Vagina (tissue), 2 donors: Measurements from ENCODE around the gene SLC39A1. TPM values are rescaled to one million over a fixed set of nuclear protein-coding genes. Genes with fewer than 3 reads are reported as not detected.

Experiments
- DNase-seq, 2 donors: peaks; one replicate each; pipeline ENCODE4 v3.0.0-alpha.2; 2017; ENCODE audit errors: extremely low spot score in 2 of 2
- H3K27ac ChIP-seq: fragments of 200-600 bp; sonication (generic); one replicate; pipeline ENCODE4 v1.5.1; 2019
- H3K27me3 ChIP-seq: fragments of 200-600 bp; sonication (generic); one replicate; pipeline ENCODE4 v1.5.1; 2019
- H3K36me3 ChIP-seq, 2 donors: fragments of 200-600 bp; sonication (generic); one replicate each; pipeline ENCODE4 v1.5.1; 2017 to 2019
- H3K4me1 ChIP-seq: fragments of 200-600 bp; sonication (generic); one replicate; pipeline ENCODE4 v1.5.1; 2019
- H3K4me3 ChIP-seq, 2 donors: fragments of 200-600 bp; sonication (generic); 1 replicate in 1 of 2; 2 replicates in 1 of 2; pipeline ENCODE4 v1.5.1; 2016 to 2019
- H3K9me3 ChIP-seq: fragments of 200-600 bp; sonication (generic); one replicate; pipeline ENCODE4 v1.5.1; 2019
- POLR2A ChIP-seq, 2 donors: fragments of 450-650 bp; IDR thresholded peaks; one replicate each; pipeline ENCODE4 v1.6.1; 2017; ENCODE audit warnings: antibody characterized with exemption in 2 of 2, mild to moderate bottlenecking in 2 of 2, moderate library complexity in 2 of 2
- POLR2AphosphoS5 ChIP-seq, 2 donors: sonication (generic); formaldehyde crosslinking; IDR thresholded peaks; one replicate each; pipeline ENCODE4 v1.9.0; 2017; ENCODE audit warnings: antibody characterized with exemption in 2 of 2, mild to moderate bottlenecking in 2 of 2, low read depth in 1 of 2; ENCODE audit not compliant: insufficient read depth in 1 of 2
- intact Hi-C: fragments of 100-400 bp; cut with DNase I; formaldehyde crosslinking; loops from one replicate; pipeline ENCODE4 v1.15.1; 2023
- total RNA-seq: library from RNA; depleted of rRNA; stranded (reverse); fragments of >200 nt; gene quantifications from one replicate; pipeline ENCODE4 v1.2.3, GENCODE V29; 2016
- TF ChIP-seq, protein P1 (sequence below), 3 experiments: fragments of 450-650 bp in 2 of 3; fragments of 200-600 bp in 1 of 3; sonication (generic) in 1 of 3; IDR thresholded peaks; one replicate each; pipeline ENCODE4 v1.5.1; 2017 to 2019; ENCODE audit warnings: antibody characterized with exemption in 3 of 3, mild to moderate bottlenecking in 2 of 3, moderate library complexity in 2 of 3

SLC39A1 gene
- total RNA-seq, 1 donor from 2014 or later: 77.8 TPM

DNA sequence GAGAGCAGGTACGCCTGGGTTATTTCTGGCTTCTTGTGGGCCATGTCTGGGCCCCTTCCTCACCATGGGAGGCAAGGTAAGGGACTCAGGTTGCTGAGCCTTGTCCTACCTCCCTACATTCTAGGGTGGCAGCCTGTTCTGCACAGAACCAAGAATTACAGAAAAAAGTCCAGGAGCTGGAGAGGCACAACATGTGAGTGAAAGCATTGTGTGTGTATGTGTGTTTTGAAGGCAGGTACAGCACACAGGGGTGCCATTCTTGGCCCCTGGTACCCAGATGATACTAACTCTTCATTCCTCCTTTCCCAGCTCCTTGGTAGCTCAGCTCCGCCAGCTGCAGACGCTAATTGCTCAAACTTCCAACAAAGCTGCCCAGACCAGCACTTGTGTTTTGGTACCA, 9.7 kb upstream of the SLC39A1 start:
- intact Hi-C loops: no loop called here
- Histone ChIP-seq H3K9me3 (no peaks in the 10 kb centered on the region), H3K27me3 (no peaks in the 10 kb centered on the region), H3K27ac (no peak overlapping the region), H3K4me3 (no peak overlapping the region), H3K4me1 (peaks cover 30% of the 10 kb centered on the region), H3K36me3 (peaks cover 0 to 28% of the 10 kb centered on the region in 2 donors)
- DNase-seq: no peak
- TF ChIP-seq POLR2A (IDR thresholded peaks at IDR 0.05) (no peak), POLR2AphosphoS5 (IDR thresholded peaks at IDR 0.05; ENCODE audit: insufficient read depth in 1 of 2, low read depth in 1 of 2) (no peak)

DNA sequence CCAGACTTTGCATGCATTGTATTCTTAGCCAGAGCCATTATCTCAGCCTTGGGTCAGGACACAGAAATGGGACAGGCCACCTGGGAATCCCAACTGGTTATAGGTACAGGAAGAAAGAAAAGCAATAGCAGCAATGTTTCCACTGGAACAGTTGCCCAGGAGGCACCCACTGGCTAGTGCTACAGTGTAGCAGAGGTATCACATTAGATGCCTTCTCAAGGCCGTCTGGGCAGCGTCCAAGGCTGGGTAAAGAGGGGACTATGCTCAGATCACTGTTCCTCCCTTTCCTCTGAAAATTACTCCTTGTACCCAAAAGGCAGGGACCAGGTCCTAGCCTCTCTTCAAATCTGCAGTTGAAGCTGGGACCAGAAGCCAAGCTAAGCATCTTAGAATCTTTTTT, 7.0 kb upstream of the SLC39A1 start:
- intact Hi-C loops: no loop called here
- TF ChIP-seq, protein P1, sequence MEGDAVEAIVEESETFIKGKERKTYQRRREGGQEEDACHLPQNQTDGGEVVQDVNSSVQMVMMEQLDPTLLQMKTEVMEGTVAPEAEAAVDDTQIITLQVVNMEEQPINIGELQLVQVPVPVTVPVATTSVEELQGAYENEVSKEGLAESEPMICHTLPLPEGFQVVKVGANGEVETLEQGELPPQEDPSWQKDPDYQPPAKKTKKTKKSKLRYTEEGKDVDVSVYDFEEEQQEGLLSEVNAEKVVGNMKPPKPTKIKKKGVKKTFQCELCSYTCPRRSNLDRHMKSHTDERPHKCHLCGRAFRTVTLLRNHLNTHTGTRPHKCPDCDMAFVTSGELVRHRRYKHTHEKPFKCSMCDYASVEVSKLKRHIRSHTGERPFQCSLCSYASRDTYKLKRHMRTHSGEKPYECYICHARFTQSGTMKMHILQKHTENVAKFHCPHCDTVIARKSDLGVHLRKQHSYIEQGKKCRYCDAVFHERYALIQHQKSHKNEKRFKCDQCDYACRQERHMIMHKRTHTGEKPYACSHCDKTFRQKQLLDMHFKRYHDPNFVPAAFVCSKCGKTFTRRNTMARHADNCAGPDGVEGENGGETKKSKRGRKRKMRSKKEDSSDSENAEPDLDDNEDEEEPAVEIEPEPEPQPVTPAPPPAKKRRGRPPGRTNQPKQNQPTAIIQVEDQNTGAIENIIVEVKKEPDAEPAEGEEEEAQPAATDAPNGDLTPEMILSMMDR (IDR thresholded peaks at IDR 0.05): no peak
- no peak for TF ChIP-seq POLR2AphosphoS5 (IDR thresholded peaks at IDR 0.05; ENCODE audit: insufficient read depth in 1 of 2, low read depth in 1 of 2)
- TF ChIP-seq POLR2A (IDR thresholded peaks at IDR 0.05): no peak

DNA sequence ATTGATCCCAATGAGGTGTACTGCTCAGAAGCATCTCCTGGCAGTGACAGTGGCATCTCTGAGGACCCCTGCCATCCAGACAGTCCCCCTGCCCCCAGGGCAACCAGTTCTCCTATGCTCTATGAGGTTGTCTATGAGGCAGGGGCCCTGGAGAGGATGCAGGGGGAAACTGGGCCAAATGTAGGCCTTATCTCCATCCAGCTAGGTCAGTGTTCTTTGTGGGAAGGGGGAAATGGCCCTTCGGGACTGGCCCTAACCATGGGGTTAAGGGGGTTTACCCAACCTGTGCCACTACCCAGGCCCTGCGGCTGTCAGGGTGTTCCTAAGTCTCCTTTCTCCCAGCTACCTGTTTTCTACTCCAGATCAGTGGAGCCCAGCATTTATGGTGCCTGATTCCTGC, 5.6 kb upstream of the SLC39A1 start:
- no peak for DNase-seq
- H3K27ac ChIP-seq: no peak overlapping the region
- no peak overlapping the region for H3K4me3 ChIP-seq
- H3K9me3 ChIP-seq: no peaks in the 10 kb centered on the region
- peaks cover 0 to 4% of the 10 kb centered on the region in 2 donors for H3K36me3 ChIP-seq
- intact Hi-C loops: no loop called here
- no peaks in the 10 kb centered on the region for H3K27me3 ChIP-seq
- H3K4me1 ChIP-seq: peaks cover 43% of the 10 kb centered on the region
- TF ChIP-seq, protein P1 (IDR thresholded peaks at IDR 0.05): no peak
- TF ChIP-seq POLR2A (IDR thresholded peaks at IDR 0.05) (no peak), POLR2AphosphoS5 (IDR thresholded peaks at IDR 0.05; ENCODE audit: insufficient read depth in 1 of 2, low read depth in 1 of 2) (no peak)

More for the DNA sequence above, 7.0 kb upstream of the SLC39A1 start:
- Histone ChIP-seq H3K9me3 (no peaks in the 10 kb centered on the region), H3K4me3 (no peak overlapping the region), H3K27ac (no peak overlapping the region), H3K4me1 (peaks cover 31% of the 10 kb centered on the region), H3K36me3 (peaks cover 0 to 18% of the 10 kb centered on the region in 2 donors), H3K27me3 (no peaks in the 10 kb centered on the region)
- DNase-seq: no peak

DNA sequence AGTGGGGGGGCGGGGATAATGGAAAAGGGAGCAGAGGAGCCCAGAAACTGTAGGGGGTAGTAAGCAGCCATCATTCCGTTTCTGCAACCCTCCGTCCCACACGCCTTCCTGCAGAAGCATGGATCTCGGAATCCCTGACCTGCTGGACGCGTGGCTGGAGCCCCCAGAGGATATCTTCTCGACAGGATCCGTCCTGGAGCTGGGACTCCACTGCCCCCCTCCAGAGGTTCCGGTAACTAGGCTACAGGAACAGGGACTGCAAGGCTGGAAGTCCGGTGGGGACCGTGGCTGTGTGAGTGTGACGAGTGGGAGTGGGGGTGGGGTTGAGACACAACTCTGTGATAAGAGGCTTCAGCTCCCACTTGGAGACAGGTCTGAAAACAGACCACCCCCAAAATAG, 5.1 kb upstream of the SLC39A1 start:
- H3K9me3 ChIP-seq: no peaks in the 10 kb centered on the region
- intact Hi-C loops: no loop called here

DNA sequence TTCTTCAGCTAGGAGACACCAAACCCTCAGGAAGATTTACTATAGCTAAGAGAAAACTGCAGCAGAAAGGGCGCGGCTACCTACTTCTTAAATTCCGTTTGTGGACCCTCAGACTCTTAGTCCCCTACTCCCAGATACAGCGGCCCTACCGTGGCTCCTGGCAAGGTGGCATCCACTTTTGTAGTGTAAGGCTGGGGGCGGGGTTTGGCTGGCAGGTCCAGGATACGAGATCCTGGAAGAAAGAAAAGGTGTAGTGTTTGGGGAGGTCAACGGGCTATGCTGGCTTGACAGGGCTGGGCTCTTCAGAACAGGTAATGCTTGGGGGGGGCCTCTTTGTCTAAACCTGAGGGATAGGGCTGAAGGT, 4.6 kb upstream of the SLC39A1 start:
- intact Hi-C loops: no loop called here
- Histone ChIP-seq H3K4me1 (peaks cover 46% of the 10 kb centered on the region), H3K36me3 (no peaks in the 10 kb centered on the region), H3K9me3 (no peaks in the 10 kb centered on the region), H3K4me3 (peak overlapping the region; percentile 63 to 65), H3K27ac (peak overlapping the region; percentile 93), H3K27me3 (no peaks in the 10 kb centered on the region)
- no peak for DNase-seq
- TF ChIP-seq POLR2A (IDR thresholded peaks at IDR 0.05) (no peak), POLR2AphosphoS5 (IDR thresholded peaks at IDR 0.05; ENCODE audit: insufficient read depth in 1 of 2, low read depth in 1 of 2) (no peak)
- TF ChIP-seq, protein P1 (IDR thresholded peaks at IDR 0.05): no peak

More for the DNA sequence above, 5.1 kb upstream of the SLC39A1 start:
- no peak for DNase-seq
- no peaks in the 10 kb centered on the region for H3K36me3 ChIP-seq
- peak overlapping the region; percentile 93 for H3K27ac ChIP-seq
- H3K27me3 ChIP-seq: no peaks in the 10 kb centered on the region
- peak overlapping the region; percentile 63 to 65 for H3K4me3 ChIP-seq
- H3K4me1 ChIP-seq: peaks cover 45% of the 10 kb centered on the region
- TF ChIP-seq POLR2AphosphoS5 (IDR thresholded peaks at IDR 0.05; ENCODE audit: insufficient read depth in 1 of 2, low read depth in 1 of 2) (no peak), POLR2A (IDR thresholded peaks at IDR 0.05) (no peak)
- TF ChIP-seq, protein P1 (IDR thresholded peaks at IDR 0.05): no peak
